Mesothelial cell of epicardium (in vitro differentiated cells): Measurements from ENCODE around the gene ANKS1B. TPM values are rescaled to one million over a fixed set of nuclear protein-coding genes. Genes with fewer than 3 reads are reported as not detected.

Source experiments
- DNase-seq, 2 experiments: peaks; one replicate each; pipeline ENCODE4 v3.0.0; 2021; ENCODE audit warnings: low spot score in 2 of 2; ENCODE audit not compliant: unreplicated experiment in 2 of 2
- H3K27ac Mint-ChIP-seq: 2 replicates; pipeline ENCODE4 v1.8.0; 2021; ENCODE audit warnings: mixed read lengths
- H3K27me3 Mint-ChIP-seq: 2 replicates; pipeline ENCODE4 v1.8.0; 2021; ENCODE audit warnings: low read depth, mixed read lengths
- H3K36me3 Mint-ChIP-seq: 2 replicates; pipeline ENCODE4 v1.8.0; 2021; ENCODE audit warnings: mixed read lengths
- H3K4me1 Mint-ChIP-seq: 2 replicates; pipeline ENCODE4 v1.8.0; 2021; ENCODE audit warnings: mixed read lengths
- H3K4me3 Mint-ChIP-seq: 2 replicates; pipeline ENCODE4 v1.8.0; 2021; ENCODE audit warnings: mild to moderate bottlenecking, moderate library complexity, mixed read lengths
- H3K9me3 Mint-ChIP-seq: 2 replicates; pipeline ENCODE4 v1.8.0; 2021; ENCODE audit warnings: mixed read lengths
- total RNA-seq: library from RNA; stranded (reverse); gene quantifications from 3 replicates; pipeline ENCODE4 v1.2.1, GENCODE V29; 2021
- TF ChIP-seq, protein P1 (sequence below): fragments of 200-600 bp; sonication (generic); IDR thresholded peaks from one replicate; pipeline ENCODE4 v1.5.0; 2021; ENCODE audit warnings: antibody characterized with exemption; ENCODE audit not compliant: unreplicated experiment

ANKS1B gene
- total RNA-seq, 1 donor from 2014 or later, result 8.8 TPM

DNA sequence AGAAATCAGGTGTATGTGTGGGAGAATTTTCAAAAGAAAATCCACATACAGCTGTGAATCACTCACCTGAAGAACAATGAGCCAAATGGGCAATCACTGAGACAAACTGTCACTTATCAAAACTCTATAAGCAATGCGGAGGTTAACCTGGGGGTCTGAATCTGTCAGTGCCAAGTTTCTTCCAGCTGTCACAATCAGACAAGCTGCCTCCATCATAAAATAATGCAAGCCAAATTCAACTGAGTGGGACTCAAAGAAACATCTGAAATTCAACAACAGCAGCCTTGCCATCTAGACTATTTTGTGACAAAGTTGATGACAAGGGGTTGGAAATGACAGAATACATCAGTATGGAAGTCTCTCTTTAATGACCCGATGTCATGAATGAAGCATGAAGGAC is 276.9 kb downstream of the ANKS1B start:
- no peak for DNase-seq
- Mint-ChIP-seq H3K27me3 (no peaks in the 10 kb centered on the region), H3K27ac (no peak overlapping the region), H3K9me3 (peaks cover 6% of the 10 kb centered on the region), H3K36me3 (no peaks in the 10 kb centered on the region), H3K4me3 (no peak overlapping the region), H3K4me1 (no peaks in the 10 kb centered on the region)
- TF ChIP-seq, protein P1, sequence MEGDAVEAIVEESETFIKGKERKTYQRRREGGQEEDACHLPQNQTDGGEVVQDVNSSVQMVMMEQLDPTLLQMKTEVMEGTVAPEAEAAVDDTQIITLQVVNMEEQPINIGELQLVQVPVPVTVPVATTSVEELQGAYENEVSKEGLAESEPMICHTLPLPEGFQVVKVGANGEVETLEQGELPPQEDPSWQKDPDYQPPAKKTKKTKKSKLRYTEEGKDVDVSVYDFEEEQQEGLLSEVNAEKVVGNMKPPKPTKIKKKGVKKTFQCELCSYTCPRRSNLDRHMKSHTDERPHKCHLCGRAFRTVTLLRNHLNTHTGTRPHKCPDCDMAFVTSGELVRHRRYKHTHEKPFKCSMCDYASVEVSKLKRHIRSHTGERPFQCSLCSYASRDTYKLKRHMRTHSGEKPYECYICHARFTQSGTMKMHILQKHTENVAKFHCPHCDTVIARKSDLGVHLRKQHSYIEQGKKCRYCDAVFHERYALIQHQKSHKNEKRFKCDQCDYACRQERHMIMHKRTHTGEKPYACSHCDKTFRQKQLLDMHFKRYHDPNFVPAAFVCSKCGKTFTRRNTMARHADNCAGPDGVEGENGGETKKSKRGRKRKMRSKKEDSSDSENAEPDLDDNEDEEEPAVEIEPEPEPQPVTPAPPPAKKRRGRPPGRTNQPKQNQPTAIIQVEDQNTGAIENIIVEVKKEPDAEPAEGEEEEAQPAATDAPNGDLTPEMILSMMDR, result no peak

DNA sequence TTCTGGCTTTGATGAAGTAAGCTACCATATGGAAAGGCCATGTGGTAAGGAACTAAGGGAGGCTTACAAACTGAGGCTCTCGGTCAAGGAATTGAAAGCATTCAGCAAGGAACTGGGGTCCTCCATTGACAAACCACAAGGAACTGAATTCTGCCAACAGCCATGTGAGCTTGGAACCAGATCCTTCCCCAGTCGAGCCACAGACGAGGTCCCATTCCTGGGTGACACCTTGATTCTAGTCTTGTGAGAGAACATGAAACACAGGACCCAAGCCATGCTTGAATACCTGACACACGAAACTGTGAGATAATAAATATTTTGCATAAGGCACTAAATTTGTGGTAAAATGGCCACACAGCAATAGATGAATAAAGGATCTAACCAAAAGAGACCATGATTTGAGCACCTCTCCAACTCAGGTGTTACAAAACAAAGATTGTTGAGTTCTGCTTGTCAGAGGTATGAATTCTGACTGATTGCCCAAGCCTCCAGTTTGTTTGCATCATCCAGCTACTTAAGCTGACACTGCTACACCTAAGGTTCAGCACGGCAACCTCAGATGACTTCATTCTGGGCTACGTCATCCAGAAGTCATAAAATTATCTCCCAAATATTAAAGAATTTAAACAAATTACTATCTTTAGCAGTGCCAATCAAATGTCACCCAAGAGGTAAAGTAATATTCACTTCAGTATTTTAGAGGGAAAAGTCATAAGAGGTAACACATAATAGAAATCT is 277.8 kb downstream of the ANKS1B start:
- no peaks in the 10 kb centered on the region for H3K36me3 Mint-ChIP-seq
- no peak for DNase-seq
- no peak overlapping the region for H3K4me3 Mint-ChIP-seq
- no peaks in the 10 kb centered on the region for H3K27me3 Mint-ChIP-seq
- no peak overlapping the region for H3K27ac Mint-ChIP-seq
- H3K9me3 Mint-ChIP-seq, result no peaks in the 10 kb centered on the region
- H3K4me1 Mint-ChIP-seq, result no peaks in the 10 kb centered on the region
- TF ChIP-seq, protein P1, result no peak

DNA sequence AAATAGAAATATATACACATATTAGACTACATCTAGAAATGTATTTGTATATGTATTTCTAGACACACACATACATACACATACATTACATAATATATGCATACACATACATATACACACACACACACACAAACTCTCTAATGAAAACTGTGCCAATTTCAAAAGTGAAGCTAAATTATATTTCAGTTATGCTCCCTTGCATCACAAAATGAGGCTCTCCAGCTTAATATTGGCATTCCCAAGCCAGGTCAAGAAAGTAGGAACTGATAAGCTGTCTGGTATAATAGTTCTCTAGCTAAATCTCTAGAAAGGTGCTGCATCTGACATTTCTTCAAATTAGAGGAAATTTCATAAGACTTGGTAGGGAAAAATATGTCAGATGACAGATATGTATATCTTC is 280.3 kb downstream of the ANKS1B start:
- Mint-ChIP-seq H3K27me3 (no peaks in the 10 kb centered on the region), H3K9me3 (no peaks in the 10 kb centered on the region), H3K36me3 (no peaks in the 10 kb centered on the region), H3K4me1 (no peaks in the 10 kb centered on the region), H3K27ac (no peak overlapping the region), H3K4me3 (no peak overlapping the region)
- TF ChIP-seq, protein P1, result no peak
- DNase-seq, result no peak

DNA sequence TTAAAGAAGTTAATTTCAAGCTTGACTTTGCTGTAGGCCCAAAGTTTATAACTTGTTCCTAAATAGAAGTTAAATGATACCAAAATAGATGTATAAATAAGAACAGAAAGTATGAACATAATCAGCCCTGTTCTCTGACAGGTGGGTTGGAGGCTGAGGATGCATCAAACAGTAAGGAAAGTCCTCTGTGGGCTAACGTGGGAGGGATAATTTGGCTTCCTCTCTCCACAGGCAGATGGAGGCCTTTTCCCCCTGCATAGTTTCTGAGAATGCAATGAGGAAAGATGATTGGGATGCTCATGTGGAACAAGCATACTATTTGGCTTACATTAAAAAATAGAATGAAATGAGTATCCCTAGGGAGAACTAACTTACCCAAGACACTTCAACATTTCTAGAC is 280.7 kb downstream of the ANKS1B start:
- Mint-ChIP-seq H3K36me3 (no peaks in the 10 kb centered on the region), H3K9me3 (no peaks in the 10 kb centered on the region), H3K4me1 (no peaks in the 10 kb centered on the region), H3K4me3 (no peak overlapping the region), H3K27ac (no peak overlapping the region), H3K27me3 (no peaks in the 10 kb centered on the region)
- TF ChIP-seq, protein P1, result no peak
- DNase-seq, result no peak

DNA sequence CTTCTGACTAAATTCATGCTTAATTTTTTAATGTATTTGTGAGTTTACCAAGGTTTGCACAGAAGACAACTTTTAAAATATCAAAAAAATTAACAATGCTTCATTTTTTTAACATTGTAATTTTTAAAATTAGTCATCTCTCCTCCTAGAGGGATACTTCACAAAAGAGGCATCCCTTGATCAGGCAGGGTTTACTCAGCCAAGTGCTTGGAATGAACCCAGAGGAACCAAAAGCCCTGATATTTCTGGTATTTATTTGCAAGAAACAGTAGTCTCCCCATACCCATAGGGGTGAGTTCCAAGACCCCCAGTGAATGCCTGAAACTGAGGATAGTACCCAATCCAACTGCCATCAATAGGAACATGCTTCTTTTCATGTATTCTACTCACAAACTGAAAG is 284.7 kb downstream of the ANKS1B start:
- no peak overlapping the region for H3K27ac Mint-ChIP-seq
- TF ChIP-seq, protein P1, result no peak
- H3K27me3 Mint-ChIP-seq, result no peaks in the 10 kb centered on the region
- no peaks in the 10 kb centered on the region for H3K4me1 Mint-ChIP-seq
- H3K9me3 Mint-ChIP-seq, result peaks cover 5% of the 10 kb centered on the region
- H3K4me3 Mint-ChIP-seq, result no peak overlapping the region
- no peaks in the 10 kb centered on the region for H3K36me3 Mint-ChIP-seq
- DNase-seq, result no peak
